GM20431 (cell line): Measurements from ENCODE around the gene PTPN3.

Experiments used
- in situ Hi-C: fragments of 300-500 bp; cut with MseI, MboI; formaldehyde crosslinking; loops from one replicate; pipeline ENCODE4 v1.15.0; 2020; ENCODE audit warnings: low sequenced_read_pairs; ENCODE audit not compliant: unreplicated experiment

PTPN3 gene

DNA sequence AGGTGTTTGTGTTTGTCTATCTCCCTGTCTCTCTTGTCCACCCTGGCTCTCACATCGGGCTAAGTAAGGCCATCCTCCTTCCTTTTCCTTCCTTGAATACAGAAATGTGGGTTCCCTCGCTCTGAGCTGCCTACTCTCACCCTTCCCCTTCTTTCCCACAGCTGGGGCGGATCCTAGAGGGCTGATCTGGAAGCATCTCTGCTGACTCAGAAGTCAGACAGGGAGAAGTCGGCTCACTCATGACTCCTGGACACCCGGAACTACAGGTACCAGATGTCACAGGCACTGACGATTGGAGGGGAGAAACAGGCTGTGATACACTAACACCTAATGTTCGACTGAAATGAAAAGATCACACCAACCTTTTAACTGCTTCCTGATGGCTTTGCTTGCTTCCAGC lies 41.3 kb downstream of the PTPN3 start:
- in situ Hi-C loops: loop anchor here (25.0 kb wide), 1 partner anchor 220 kb away; no protein-coding TSS in a partner anchor

DNA sequence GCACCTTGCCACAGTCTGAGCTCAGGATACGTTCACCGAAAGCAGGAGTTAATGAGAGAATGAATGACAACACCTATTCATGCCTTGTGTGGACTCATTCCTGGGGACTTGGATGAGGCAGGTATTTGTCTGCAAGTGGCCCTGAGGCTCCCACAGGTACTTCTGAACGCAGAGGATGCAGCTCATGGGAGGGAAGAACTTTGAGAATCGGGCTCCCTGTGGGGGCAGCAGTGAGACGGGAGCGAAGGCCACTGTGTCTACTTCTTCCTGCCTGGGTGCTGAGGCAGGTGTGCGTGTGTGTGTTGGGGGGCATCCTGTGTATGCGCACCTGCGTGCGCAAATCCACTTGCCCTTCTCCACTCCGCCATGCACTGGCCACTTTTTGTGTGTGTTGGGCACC lies 42.2 kb downstream of the PTPN3 start:
- in situ Hi-C loops: loop anchor here (25.0 kb wide), 1 partner anchor 219 kb away; no protein-coding TSS in a partner anchor

DNA sequence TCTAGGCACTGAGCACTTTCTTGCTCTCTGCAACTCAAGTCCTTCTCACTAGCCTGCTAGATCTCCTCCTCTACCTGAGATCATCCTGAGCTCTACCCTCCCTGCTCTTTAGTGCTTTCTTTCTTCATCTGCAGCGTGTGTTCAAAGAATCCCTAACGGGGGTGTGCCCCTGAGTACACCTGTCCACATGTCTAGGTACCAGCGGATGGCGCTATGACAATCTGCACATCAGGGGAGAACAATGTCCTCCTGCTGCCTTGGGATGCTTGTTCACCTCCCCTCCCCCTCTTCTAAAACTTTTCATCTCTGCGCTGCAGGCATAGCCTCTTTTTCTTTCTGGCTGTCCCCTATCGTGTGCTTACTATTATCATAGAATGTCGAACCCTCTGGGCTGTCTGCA lies 42.7 kb downstream of the PTPN3 start:
- in situ Hi-C loops: loop anchor here (25.0 kb wide), 1 partner anchor 218 kb away; no protein-coding TSS in a partner anchor

DNA sequence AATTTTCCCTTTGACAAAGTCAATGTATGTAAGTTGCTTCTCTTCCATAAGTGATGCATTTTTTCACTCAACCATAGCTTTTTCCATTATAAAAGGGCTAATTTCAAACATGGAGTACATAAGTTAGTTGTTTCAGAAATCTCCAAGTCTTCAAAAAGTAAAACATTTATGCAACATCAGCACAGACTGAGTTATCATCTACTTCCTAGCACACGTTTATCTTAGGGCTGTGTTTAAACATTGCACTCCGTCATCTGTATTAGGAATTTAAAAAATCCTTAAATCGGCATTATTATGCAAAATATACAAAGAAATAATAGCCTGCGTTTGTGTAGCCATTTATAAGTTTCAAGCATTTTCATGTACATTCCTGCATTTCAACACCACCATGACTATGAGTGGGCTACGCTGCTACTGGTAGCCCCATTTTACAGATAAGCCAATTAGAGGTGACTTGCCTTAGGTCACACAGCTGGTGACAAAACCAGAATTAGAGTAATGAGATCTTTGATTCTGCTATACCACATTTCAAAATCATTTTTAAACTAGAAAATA lies 43.4 kb downstream of the PTPN3 start:
- in situ Hi-C loops: loop anchor here (25.0 kb wide), 1 partner anchor 217 kb away; no protein-coding TSS in a partner anchor

DNA sequence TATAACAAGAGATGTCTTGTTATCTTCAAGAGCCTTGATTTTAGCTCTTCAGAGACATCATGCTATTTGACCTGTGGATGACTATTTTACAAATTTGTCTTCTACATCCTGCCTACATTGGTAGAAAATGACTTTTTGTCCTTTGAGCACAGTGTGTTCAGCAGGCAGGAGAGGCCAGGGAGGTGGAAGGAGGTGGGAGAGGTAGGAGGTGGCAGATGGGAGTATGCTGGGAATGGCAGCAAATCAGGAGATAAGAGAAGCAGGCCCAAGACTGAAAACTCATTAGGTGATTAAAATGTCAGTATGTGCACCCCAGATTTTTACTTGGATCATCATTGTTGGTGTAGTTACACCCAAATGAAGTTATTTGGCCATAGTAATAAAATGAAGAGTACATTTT lies 44.1 kb downstream of the PTPN3 start:
- in situ Hi-C loops: loop anchor here (25.0 kb wide), 1 partner anchor 217 kb away; no protein-coding TSS in a partner anchor

DNA sequence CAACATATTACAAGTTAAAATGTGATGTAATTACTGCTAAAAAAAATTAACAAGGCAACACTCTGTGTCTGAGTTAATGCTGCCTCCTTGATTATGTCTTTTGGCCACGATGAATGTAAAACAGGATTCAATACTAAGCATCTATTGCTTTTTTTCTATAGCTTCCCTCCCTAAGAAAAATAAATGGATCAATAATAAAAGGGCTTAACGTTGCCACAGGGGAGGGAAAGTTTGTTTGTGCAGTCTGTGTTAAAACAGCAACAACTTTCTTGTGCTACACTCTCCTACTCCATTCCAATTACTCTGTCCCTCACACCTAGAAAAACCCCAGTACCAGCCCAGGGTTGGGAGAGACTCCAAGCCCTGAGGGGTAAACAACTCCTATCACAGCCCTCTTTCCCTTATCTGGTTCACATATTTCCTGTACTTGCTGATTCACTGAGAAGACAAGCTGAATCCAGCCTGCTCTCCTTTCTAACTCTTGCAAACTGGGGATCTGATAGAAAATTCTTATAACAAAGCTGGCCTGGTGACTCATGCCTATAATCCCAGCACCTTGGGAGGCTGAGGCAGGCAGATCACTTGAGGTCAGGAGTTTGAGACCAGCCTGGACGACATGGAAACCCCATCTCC lies 44.8 kb downstream of the PTPN3 start:
- in situ Hi-C loops: loop anchor here (25.0 kb wide), 1 partner anchor 216 kb away; no protein-coding TSS in a partner anchor

DNA sequence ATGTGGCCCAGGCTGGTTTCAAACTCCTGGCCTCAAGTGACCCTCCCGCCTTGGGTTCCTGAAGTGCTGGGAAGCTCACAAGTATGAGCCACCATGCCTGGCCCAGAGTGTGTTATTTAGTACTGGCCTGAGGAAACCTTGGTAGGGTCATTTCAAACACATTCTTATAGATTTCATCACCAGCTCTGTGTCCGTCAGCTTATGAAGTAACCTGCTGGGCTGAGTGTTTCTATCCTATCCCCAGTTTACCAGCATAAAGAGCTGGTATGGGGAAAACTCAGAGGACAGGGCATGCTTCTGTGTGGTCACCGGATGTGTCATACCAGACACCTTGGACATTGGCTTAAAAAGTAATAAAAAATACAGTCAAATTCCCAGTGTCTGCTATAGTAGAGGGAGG lies 45.3 kb downstream of the PTPN3 start:
- in situ Hi-C loops: loop anchor here (25.0 kb wide), 1 partner anchor 215 kb away; no protein-coding TSS in a partner anchor

DNA sequence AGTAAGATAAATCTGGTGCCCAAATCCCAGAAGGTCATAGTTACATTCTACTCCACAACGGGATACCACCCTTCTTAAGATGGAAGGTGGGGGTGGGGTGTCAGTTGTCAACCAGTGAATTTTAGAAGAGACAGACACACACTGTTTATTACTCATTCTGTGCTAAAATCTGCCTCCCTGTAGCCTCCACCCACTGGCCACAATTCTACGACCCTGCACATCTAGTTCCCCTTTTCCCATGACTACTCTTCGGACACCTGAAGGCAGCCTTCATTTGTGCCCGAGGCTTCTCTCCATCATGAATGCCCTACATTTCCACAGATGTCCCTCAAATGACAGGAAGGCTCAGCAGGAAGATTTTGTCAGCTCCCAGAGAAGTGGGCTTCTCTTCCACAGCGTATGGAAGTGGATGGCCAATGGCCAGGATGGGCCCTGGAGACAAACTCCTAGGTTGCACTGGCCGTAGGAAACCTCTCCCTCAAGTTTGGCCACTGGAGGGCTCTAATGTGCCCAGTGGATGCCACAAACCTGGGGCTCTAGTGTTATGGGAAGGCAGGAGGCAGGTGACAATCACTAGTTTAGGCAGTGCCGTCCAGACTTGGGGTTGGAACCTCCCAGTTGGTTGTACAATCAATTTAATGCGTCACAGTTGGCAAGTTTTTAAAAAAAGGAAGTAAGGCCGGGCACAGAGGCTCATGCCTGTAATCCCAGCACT lies 46.6 kb downstream of the PTPN3 start:
- in situ Hi-C loops: loop anchor here (25.0 kb wide), 1 partner anchor 214 kb away; no protein-coding TSS in a partner anchor

DNA sequence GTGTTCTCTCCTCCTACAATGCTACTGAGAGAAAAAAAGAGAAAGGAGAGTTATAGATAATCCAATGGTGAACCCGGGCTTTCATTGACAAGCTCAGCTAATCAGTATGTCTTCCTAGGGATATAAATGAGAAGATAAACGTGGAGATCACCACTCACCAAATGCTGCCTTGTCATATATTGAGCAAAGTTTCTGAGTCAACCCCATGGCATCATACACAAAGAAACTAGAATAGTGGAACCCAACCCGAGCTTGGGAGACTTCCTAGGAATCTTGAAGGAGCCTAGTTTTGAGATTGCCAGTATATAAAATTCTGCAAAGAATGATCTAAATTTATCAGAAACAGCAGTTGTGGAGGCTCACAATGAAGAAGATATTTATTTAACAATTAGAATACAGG lies 47.8 kb downstream of the PTPN3 start:
- in situ Hi-C loops: loop anchor here (25.0 kb wide), 1 partner anchor 213 kb away; no protein-coding TSS in a partner anchor

DNA sequence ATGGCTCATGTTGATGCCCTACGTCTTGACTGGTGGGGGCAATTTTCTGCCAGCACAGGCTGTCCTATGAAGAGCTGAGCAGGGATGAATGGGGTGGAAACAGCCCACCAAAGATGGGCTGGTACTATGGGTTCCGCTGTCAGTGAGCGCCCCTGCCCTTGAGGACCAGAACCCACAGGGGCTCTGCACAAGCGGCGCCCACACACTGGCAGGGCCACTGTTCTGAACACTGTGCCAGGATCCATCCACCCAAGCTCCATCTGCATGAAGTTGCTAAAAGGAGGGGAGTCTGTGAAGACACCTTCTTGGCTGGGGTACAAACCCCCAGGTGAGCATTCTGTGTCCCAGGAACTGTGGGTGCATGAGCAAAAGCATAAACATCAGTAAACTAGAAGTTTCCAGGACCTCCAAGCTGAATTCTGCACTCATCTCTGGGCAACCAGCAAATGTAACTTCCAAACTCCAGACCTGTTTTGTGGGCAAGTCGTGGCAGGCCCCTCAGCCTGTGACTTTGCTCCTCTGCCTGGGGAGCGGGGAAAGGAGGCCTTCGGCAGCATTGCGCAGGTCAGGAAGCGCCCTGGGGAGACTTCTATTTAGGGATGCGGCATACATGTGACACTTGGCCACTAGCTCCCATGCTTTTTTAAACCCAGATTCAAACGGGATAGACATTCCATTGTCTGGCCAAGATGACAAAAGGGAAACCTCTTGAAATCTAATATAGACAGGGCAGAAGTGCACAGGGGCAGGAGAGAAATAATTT lies 48.9 kb downstream of the PTPN3 start:
- in situ Hi-C loops: no loop called here

DNA sequence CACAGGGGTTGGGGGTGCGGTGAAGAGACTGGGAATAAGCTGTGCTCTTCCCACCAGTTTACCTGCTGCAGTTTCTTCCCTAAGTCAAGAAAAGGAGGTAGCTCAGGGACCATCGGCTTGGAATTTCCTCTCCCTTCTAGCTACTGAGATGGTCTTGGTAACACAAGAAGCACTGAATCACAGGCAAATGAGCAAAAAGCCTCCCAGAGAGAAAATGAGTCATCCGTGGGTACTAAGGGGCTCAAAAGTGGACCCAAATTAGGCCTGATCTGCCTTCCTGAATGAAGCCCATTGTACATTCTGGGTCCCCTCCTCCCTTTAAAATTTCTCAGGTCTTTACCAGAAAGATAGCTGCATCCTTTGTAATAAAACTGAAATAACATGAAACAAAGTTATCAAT lies 49.9 kb downstream of the PTPN3 start:
- in situ Hi-C loops: no loop called here

DNA sequence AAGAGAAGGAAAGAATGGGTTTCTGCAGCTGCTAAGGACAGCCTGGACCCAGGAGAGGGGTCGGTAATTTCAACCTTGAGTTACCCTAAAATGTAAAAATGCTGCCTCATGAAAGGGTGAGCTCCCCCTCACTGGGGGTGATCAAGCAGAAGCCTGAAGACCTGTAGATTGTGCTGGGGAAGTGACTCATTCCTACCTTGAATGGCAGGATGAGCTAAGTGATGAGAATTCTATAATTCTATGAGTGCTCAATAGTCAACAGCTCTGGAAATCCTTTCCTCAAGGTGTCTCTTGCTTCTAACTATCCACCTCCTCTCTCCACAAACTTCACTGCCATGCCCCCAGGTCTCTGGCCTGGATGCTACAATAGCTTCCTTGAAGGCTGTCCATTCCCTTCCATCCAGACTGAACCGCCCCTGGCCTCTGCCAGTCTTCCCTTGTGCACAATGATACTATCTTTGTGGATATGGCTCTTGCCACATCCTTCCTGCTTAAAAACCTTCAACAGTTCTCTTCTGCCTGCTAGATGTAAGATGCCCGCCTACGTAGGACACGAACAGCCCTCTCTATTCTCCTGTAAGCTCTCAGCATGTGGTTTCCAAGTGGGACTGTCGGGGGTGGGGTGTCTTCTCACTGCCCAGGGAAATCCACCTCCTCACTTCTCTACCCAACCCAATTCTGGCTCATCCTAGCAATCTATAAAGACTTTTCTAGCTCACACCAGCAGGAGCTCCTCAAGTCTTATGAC lies 50.6 kb downstream of the PTPN3 start:
- in situ Hi-C loops: no loop called here

DNA sequence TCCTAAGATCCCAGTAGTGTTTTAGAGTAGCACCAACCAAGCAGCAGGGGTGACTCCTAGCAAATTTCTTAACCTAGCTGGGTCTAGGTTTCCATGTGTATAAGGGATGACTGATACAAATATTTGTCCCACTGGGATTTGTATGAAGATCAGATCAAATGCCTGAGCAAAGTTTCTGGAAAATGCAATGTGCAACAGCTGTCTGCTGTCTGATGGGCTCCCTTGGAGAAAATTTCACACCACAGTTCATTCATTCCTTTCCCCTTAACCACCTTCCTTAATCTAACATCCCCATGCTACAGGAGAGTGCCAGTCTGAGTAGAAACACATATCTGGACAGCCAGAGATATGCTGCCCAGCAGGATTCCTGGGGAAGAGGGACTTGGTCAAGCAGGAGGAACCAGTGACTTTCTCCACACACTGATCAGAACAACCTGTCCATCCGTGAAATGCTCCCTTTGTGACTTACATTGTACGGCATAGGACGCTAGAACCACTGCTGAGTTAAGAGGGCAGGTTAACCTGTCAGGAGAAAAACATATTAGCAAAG lies 53.3 kb downstream of the PTPN3 start:
- in situ Hi-C loops: no loop called here

DNA sequence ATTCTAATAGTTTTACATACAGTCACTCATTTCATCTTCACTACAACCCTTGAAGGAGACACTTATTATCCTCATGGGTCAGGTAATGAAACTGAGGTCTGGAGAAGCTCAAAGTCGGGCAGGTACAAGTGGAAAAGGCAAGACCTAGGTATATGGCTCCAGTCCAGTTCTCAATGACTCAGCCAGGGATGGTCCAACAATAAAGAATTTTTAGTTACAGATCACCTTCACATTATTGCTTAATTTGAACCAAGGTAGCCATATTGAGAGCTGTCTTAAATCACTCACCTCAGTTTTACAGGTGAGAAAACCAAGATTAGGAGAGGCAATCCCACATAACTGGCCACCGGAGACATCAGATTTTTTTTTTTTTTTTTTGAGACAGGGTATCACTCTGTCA lies 55.4 kb downstream of the PTPN3 start:
- in situ Hi-C loops: no loop called here

DNA sequence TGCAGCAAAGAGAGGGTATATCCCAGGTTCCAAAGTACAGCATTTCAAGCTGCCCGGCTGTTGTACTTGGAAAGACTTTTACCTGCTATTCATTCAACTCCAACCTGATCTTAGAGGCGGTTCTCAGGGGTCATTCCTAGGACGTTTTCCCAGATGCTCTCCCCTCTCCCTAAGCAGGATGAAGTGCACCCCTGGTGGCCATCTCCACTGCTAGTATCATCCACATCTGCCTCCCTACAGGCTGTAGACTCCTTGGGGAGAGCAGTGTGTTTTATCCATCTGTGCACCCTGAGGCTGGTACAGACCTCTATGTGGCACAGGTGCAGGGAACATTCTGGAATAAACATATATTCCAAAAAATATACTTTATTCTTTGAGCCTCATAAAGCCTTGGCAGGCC lies 56.8 kb downstream of the PTPN3 start:
- in situ Hi-C loops: no loop called here

DNA sequence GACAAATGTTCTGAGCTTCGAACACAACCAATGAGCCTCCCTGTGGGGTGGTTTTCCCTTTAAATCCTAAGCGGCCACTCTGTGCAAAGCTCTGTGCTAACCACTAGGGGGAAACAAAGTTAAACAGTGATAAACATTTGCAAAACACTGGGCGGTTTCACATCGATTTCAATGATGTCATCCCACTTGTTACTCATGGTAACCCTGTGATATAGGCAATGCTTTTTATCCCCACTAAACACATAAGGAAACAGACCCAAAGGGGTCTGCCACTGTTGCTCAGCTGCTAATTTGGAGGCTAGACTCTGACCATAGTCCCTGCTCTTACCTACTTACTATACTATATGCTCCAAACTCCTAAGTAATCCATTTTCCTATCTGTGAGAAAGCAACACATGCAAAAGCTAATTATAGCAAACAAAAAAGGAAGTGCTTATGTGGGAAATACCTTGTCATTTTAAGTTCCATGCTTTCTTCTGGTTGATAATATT lies 57.3 kb downstream of the PTPN3 start:
- in situ Hi-C loops: no loop called here

DNA sequence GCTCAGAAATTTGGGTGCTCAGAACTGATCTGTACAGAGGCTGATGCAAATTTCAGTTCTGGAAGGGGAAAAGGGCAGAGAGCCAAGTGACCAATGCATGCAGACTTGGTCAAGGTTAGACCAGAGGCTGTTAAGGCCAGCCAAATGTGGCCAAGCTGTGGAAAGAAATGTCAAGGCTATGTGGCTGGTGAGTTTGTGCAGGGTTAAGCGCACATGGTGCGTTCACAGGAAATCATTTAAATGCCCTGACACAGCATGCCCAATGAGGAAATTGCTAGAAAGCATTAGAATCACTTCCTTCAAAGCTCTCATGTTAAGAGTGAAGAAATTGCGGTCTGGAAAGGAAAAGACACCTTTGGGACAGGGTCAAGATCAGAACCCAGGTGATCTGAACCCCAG lies 58.0 kb downstream of the PTPN3 start:
- in situ Hi-C loops: no loop called here

DNA sequence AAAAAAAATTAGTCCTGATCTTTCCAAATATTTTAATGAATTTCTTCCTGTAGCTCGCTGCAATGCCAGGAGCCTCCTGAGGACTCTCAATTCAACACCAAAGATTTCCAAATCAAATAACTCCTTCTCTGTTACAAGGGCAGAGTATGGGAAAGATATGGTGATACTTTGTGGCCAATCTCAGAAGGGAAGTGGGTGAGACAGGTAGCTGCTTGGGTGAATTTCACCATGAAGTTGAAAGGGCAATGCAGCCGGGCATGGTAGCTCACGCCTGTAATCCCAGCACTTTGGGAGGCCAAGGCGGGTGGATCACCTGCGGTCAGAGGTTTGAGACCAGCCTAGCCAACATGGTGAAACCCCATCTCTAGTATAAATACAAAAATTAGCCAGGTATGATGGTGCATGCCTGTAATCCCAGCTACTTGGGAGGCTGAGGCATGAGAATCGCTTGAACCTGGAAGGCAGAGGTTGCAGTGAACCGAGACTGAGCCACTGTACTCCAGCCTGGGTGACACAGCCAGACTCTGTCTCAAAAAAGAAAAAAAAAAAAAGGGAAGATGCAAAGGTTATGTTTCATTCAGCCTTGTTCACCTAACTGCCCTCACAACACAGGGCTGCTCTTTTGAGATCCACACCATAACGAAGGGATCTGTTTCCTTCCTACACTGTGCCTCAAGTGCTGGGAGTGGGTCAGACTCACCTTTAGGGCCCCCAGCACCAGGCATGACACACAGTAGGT lies 58.6 kb downstream of the PTPN3 start:
- in situ Hi-C loops: no loop called here

DNA sequence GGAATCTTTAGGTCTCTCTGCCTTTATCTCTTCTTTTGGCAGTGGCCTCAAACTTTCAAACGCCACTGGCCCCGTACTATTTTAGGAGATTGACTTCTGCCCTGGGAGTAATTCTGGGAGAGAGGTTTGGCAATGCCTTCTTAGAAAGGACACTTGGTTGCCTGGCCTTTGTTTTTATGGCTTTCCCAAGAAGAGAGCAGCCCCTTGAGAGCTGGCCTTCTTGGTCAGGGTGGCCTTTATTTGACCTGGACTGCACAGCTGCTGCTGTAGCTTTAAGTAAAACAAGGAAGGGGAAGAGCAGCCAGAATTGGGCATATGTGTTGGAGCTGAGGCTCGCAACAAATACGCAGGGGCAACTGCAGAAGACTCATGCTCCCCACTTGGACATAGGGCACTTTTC lies 60.8 kb downstream of the PTPN3 start:
- in situ Hi-C loops: no loop called here
